Breast epithelium (tissue), 4 donors: ENCODE data around the gene MGAT4B. TPM values are rescaled to one million over a fixed set of nuclear protein-coding genes. Genes with fewer than 3 reads are reported as not detected.

Experiments
- DNase-seq, 2 donors: peaks; one replicate each; pipeline ENCODE4 v3.0.0-alpha.2; 2019; ENCODE audit warnings: low spot score in 2 of 2
- H3K27ac ChIP-seq, 2 donors: fragments of 200-600 bp; sonication (generic) in 1 of 2; one replicate each; pipeline ENCODE4 v1.5.1; 2016 to 2019; ENCODE audit warnings: mild to moderate bottlenecking in 1 of 2
- H3K27me3 ChIP-seq, 2 donors: fragments of 200-600 bp; sonication (generic) in 1 of 2; one replicate each; pipeline versions ENCODE4 v1.5.1 to v1.6.0; 2017 to 2019; ENCODE audit warnings: control low read depth in 1 of 2, mild to moderate bottlenecking in 1 of 2
- H3K36me3 ChIP-seq: fragments of 200-600 bp; one replicate; pipeline ENCODE4 v1.5.1; 2019
- H3K4me1 ChIP-seq, 2 donors: fragments of 200-600 bp; sonication (generic); one replicate each; pipeline ENCODE4 v1.5.1; 2016 to 2019; ENCODE audit warnings: control low read depth in 1 of 2
- H3K4me3 ChIP-seq, 3 donors: fragments of 200-600 bp; sonication (generic); 1 replicate in 2 of 3; 2 replicates in 1 of 3; pipeline ENCODE4 v1.5.1; 2016 to 2019; ENCODE audit warnings: mild to moderate bottlenecking in 3 of 3, moderate library complexity in 2 of 3
- H3K9me3 ChIP-seq, 2 donors: fragments of 200-600 bp; sonication (generic) in 1 of 2; one replicate each; pipeline ENCODE4 v1.5.1; 2016 to 2019; ENCODE audit warnings: control low read depth in 1 of 2
- CTCF ChIP-seq, 3 donors: fragments of 450-650 bp; IDR thresholded peaks; one replicate each; pipeline ENCODE4 v1.5.1; 2016 to 2017; ENCODE audit warnings: antibody characterized with exemption in 3 of 3, mild to moderate bottlenecking in 3 of 3, moderate library complexity in 3 of 3
- POLR2A ChIP-seq: fragments of 450-650 bp; IDR thresholded peaks from one replicate; pipeline ENCODE4 v1.6.1; 2016; ENCODE audit warnings: antibody characterized with exemption, mild to moderate bottlenecking, moderate library complexity
- POLR2AphosphoS5 ChIP-seq, 3 donors: sonication (generic); formaldehyde crosslinking; IDR thresholded peaks; one replicate each; pipeline ENCODE4 v1.6.1; 2017; ENCODE audit warnings: antibody characterized with exemption in 3 of 3
- intact Hi-C: fragments of 100-400 bp; cut with DNase I; formaldehyde crosslinking; loops from one replicate; pipeline ENCODE4 v1.15.1; 2023; ENCODE audit warnings: low total_unique reads
- total RNA-seq, 3 donors: library from RNA; depleted of rRNA; stranded (reverse); fragments of >200 nt; gene quantifications; one replicate each; pipeline ENCODE4 v1.1.0, GENCODE V29; 2016

Gene MGAT4B
- total RNA-seq, 3 donors from 2014 or later: 43.0 to 73.7 (median 54.6) TPM

GRCh38 chr5:179771311-179771895 lies 35.3 kb downstream of the MGAT4B start:
- TF ChIP-seq POLR2AphosphoS5 (IDR thresholded peaks at IDR 0.05) (no peak), POLR2A (no peak), CTCF (IDR thresholded peaks at IDR 0.05) (no peak)
- no peaks in the 10 kb centered on the region for H3K27me3 ChIP-seq
- H3K9me3 ChIP-seq: no peaks in the 10 kb centered on the region
- H3K4me3 ChIP-seq: no peak overlapping the region
- no peak overlapping the region for H3K27ac ChIP-seq
- intact Hi-C loops: no loop called here
- peaks cover 11% of the 10 kb centered on the region for H3K36me3 ChIP-seq
- no peaks in the 10 kb centered on the region for H3K4me1 ChIP-seq
- DNase-seq: no peak

GRCh38 chr5:179769796-179770195 lies 36.9 kb downstream of the MGAT4B start:
- peaks cover 11% of the 10 kb centered on the region for H3K36me3 ChIP-seq
- H3K4me1 ChIP-seq: peaks cover 0 to 5% of the 10 kb centered on the region in 2 donors
- no peak overlapping the region for H3K4me3 ChIP-seq
- intact Hi-C loops: no loop called here
- H3K27me3 ChIP-seq: no peaks in the 10 kb centered on the region
- no peaks in the 10 kb centered on the region for H3K9me3 ChIP-seq
- no peak for DNase-seq
- TF ChIP-seq POLR2A (no peak), CTCF (IDR thresholded peaks at IDR 0.05) (no peak), POLR2AphosphoS5 (IDR thresholded peaks at IDR 0.05) (no peak)
- no peak overlapping the region for H3K27ac ChIP-seq

GRCh38 chr5:179769271-179769670 lies 37.4 kb downstream of the MGAT4B start:
- H3K27me3 ChIP-seq: no peaks in the 10 kb centered on the region
- no peak for DNase-seq
- H3K9me3 ChIP-seq: no peaks in the 10 kb centered on the region
- H3K4me3 ChIP-seq: no peak overlapping the region
- peaks cover 0 to 5% of the 10 kb centered on the region in 2 donors for H3K4me1 ChIP-seq
- no peak overlapping the region for H3K27ac ChIP-seq
- peaks cover 11% of the 10 kb centered on the region for H3K36me3 ChIP-seq
- intact Hi-C loops: no loop called here
- TF ChIP-seq CTCF (IDR thresholded peaks at IDR 0.05) (no peak), POLR2AphosphoS5 (IDR thresholded peaks at IDR 0.05) (no peak), POLR2A (no peak)

GRCh38 chr5:179768326-179769085 lies 38.2 kb downstream of the MGAT4B start:
- no peaks in the 10 kb centered on the region for H3K9me3 ChIP-seq
- DNase-seq: no peak
- TF ChIP-seq CTCF (IDR thresholded peaks at IDR 0.05) (no peak), POLR2A (no peak), POLR2AphosphoS5 (IDR thresholded peaks at IDR 0.05) (no peak)
- intact Hi-C loops: no loop called here
- peaks cover 6% of the 10 kb centered on the region for H3K36me3 ChIP-seq
- H3K27ac ChIP-seq: no peak overlapping the region
- H3K27me3 ChIP-seq: no peaks in the 10 kb centered on the region
- peaks cover 4 to 5% of the 10 kb centered on the region in 2 donors for H3K4me1 ChIP-seq
- no peak overlapping the region for H3K4me3 ChIP-seq

- H3K4me3 ChIP-seq: no peak overlapping the region
- H3K36me3 ChIP-seq: no peaks in the 10 kb centered on the region
- no peak for TF ChIP-seq POLR2AphosphoS5 (IDR thresholded peaks at IDR 0.05)
- TF ChIP-seq POLR2A: no peak
- TF ChIP-seq CTCF (IDR thresholded peaks at IDR 0.05): no peak
- H3K9me3 ChIP-seq: no peaks in the 10 kb centered on the region
- H3K27me3 ChIP-seq: no peaks in the 10 kb centered on the region
- H3K4me1 ChIP-seq: peaks cover 5 to 10% of the 10 kb centered on the region in 2 donors
- intact Hi-C loops: no loop called here
- no peak overlapping the region for H3K27ac ChIP-seq
- no peak for DNase-seq
Measured at GRCh38 chr5:179767496-179768100, 39.1 kb downstream of the MGAT4B start.
